CD14-positive monocyte (primary cell): ENCODE data around the gene XDH. TPM values are rescaled to one million over a fixed set of nuclear protein-coding genes. Genes with fewer than 3 reads are reported as not detected.

Source experiments
- DNase-seq, 3 donors: peaks; one replicate each; pipeline ENCODE4 v3.0.0-alpha.2; 2011 to 2022
- H2AFZ ChIP-seq: 2 replicates; pipeline ENCODE4 v1.6.0; 2012; ENCODE audit warnings: mild to moderate bottlenecking, low read depth, low read length, inconsistent platforms; ENCODE audit not compliant: insufficient read depth, poor library complexity, severe bottlenecking
- H3K27ac ChIP-seq, 2 donors: 1 replicate in 1 of 2; 2 replicates in 1 of 2; pipeline ENCODE4 v1.5.1; 2012 to 2013; ENCODE audit warnings: low read length in 2 of 2, control low read depth in 1 of 2, inconsistent platforms in 1 of 2, low read depth in 1 of 2, mild to moderate bottlenecking in 1 of 2
- H3K27me3 ChIP-seq, 2 donors: one replicate each; pipeline versions ENCODE4 v1.6.0 to v1.6.1; 2011 to 2013; ENCODE audit warnings: low read length in 2 of 2; ENCODE audit not compliant: control insufficient read depth in 2 of 2, insufficient read depth in 2 of 2
- H3K36me3 ChIP-seq, 2 donors: replicated peaks in 1 of 2; 1 replicate in 1 of 2; 2 replicates in 1 of 2; pipeline versions ENCODE4 v1.5.1 to v1.6.1; 2012 to 2013; ENCODE audit warnings: low read length in 2 of 2, control low read depth in 1 of 2, inconsistent platforms in 1 of 2, mild to moderate bottlenecking in 1 of 2; ENCODE audit not compliant: insufficient read depth in 2 of 2, control insufficient read depth in 1 of 2
- H3K4me1 ChIP-seq, 2 donors: 1 replicate in 1 of 2; 2 replicates in 1 of 2; pipeline versions ENCODE4 v1.5.1 to v1.6.1; 2012 to 2013; ENCODE audit warnings: low read length in 2 of 2, control low read depth in 1 of 2, inconsistent platforms in 1 of 2, mild to moderate bottlenecking in 1 of 2, moderate library complexity in 1 of 2; ENCODE audit not compliant: insufficient read depth in 2 of 2, control insufficient read depth in 1 of 2
- H3K4me2 ChIP-seq: replicated peaks from 2 replicates; pipeline ENCODE3; 2012; ENCODE audit warnings: low read length, moderate library complexity, mild to moderate bottlenecking; ENCODE audit not compliant: poor library complexity, severe bottlenecking; ENCODE audit errors: extremely low read depth
- H3K4me3 ChIP-seq, 3 experiments: fragments of 200-600 bp in 1 of 3; sonication (generic) in 1 of 3; replicated peaks in 1 of 3; 1 replicate in 2 of 3; 2 replicates in 1 of 3; pipeline ENCODE4 v1.5.1; 2011 to 2013; ENCODE audit warnings: low read length in 3 of 3, mild to moderate bottlenecking in 3 of 3, control low read depth in 2 of 3, low read depth in 2 of 3, inconsistent platforms in 1 of 3, moderate library complexity in 1 of 3
- H3K79me2 ChIP-seq: 2 replicates; pipeline ENCODE4 v1.6.0; 2012; ENCODE audit warnings: mild to moderate bottlenecking, control low read depth, inconsistent platforms, low read length, moderate library complexity; ENCODE audit not compliant: insufficient read depth
- H3K9ac ChIP-seq: 2 replicates; pipeline ENCODE4 v1.6.0; 2017; ENCODE audit warnings: low read length, mild to moderate bottlenecking; ENCODE audit not compliant: insufficient read depth, poor library complexity, severe bottlenecking
- H3K9me3 ChIP-seq, 2 donors: replicated peaks in 1 of 2; 1 replicate in 1 of 2; 2 replicates in 1 of 2; pipeline versions ENCODE4 v1.5.1 to v1.6.1; 2012 to 2013; ENCODE audit warnings: low read length in 2 of 2, control low read depth in 1 of 2; ENCODE audit not compliant: control insufficient read depth in 1 of 2, insufficient read depth in 1 of 2
- H4K20me1 ChIP-seq: 2 replicates; pipeline ENCODE4 v1.6.0; 2012; ENCODE audit warnings: mild to moderate bottlenecking, low read length, control low read depth, moderate library complexity; ENCODE audit not compliant: insufficient read depth
- H3K27ac Mint-ChIP-seq, 7 donors: one replicate each; pipeline ENCODE4 v1.8.0; 2020; ENCODE audit warnings: mild to moderate bottlenecking in 7 of 7, mixed read lengths in 7 of 7, moderate library complexity in 6 of 7, inconsistent platforms in 2 of 7
- H3K27me3 Mint-ChIP-seq, 3 donors: one replicate each; pipeline ENCODE4 v1.8.0; 2021 to 2022; ENCODE audit warnings: low read depth in 3 of 3, mild to moderate bottlenecking in 3 of 3, mixed read lengths in 3 of 3, moderate library complexity in 3 of 3, inconsistent platforms in 1 of 3
- H3K36me3 Mint-ChIP-seq, 2 donors: one replicate each; pipeline ENCODE4 v1.8.0; 2020; ENCODE audit warnings: mixed read lengths in 2 of 2, inconsistent platforms in 1 of 2, mild to moderate bottlenecking in 1 of 2
- H3K4me1 Mint-ChIP-seq: one replicate; pipeline ENCODE4 v1.8.0; 2020; ENCODE audit warnings: mild to moderate bottlenecking, mixed read lengths
- H3K4me3 Mint-ChIP-seq, 2 donors: one replicate each; pipeline ENCODE4 v1.8.0; 2020; ENCODE audit warnings: mild to moderate bottlenecking in 2 of 2, mixed read lengths in 2 of 2, moderate library complexity in 1 of 2
- H3K9me3 Mint-ChIP-seq, 7 donors: one replicate each; pipeline ENCODE4 v1.8.0; 2020 to 2022; ENCODE audit warnings: mixed read lengths in 7 of 7, mild to moderate bottlenecking in 6 of 7, moderate library complexity in 6 of 7, inconsistent platforms in 2 of 7
- WGBS: methylation state at CpG from one replicate; pipeline ENCODE4 v1.1.5; 2013; ENCODE audit warnings: missing lambda C conversion rate; ENCODE audit not compliant: insufficient coverage; 5-methylcytosine and 5-hydroxymethylcytosine counted together
- intact Hi-C, 2 donors: fragments of 100-400 bp; cut with micrococcal nuclease; formaldehyde crosslinking; loops; one replicate each; pipeline versions ENCODE4 v1.15.0 to v1.15.1; 2023
- polyA plus RNA-seq, 3 donors: library from polyadenylated mRNA; depleted of rRNA in 1 of 3; unstranded in 2 of 3; stranded (reverse) in 1 of 3; fragments of 300-500 nt in 2 of 3; fragments of >200 nt in 1 of 3; fragmentation: Illumina TruSeq in 2 of 3; gene quantifications; 1 replicate in 2 of 3; 2 replicates in 1 of 3; pipeline ENCODE4 v1.2.3, GENCODE V29; 2012 to 2021
- TF ChIP-seq, protein P1 (sequence below): fragments of 200-600 bp; IDR thresholded peaks from one replicate; pipeline ENCODE4 v1.8.0; 2022; ENCODE audit warnings: antibody characterized with exemption, mild to moderate bottlenecking

The XDH gene
- polyA plus RNA-seq, 3 donors: not detected

DNA sequence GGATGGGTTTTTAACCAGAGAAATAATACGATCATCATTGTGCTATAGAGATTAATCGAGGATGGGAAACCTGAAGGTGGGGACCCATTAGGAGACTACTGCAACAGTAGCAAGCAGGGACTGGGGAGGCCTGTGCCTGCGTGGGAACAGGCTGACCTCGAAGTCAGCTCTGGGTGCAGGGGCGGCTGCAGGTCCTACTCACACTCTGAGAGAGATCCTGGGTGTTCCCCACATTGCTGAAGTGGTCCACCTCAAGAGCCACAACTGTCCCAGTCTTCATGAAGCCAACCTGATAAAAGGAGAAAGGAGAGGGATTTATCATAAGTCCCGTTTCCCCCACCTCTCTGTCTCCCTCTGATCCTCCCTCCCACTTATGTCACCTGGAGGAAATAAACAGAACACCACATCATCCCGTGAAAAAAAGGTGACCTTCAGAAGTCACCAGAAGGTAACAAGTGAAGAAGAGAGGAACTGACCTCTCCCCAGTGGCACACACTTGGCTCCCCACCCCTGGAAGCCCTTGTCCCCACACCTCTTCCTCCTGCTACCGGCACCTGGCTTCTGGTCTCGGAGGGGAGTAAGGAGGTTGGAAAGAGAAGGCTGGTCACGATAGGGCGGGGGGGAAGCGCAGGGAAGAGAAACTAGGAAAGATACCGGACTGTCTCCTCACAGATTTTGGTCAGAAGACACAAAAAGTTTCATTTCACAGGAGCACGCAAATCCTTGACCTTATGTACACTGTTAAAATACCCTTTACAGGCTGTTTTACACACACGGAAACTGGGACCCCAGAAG lies 50.4 kb downstream of the XDH start:
- Histone ChIP-seq H3K4me3 (no peak overlapping the region), H3K36me3 (no peaks in the 10 kb centered on the region), H2AFZ (no peak overlapping the region), H3K27ac (no peak overlapping the region), H4K20me1 (no peaks in the 10 kb centered on the region), H3K9ac (no peak overlapping the region), H3K27me3 (no peaks in the 10 kb centered on the region), H3K9me3 (no peaks in the 10 kb centered on the region), H3K4me2 (no peak overlapping the region), H3K4me1 (no peaks in the 10 kb centered on the region), H3K79me2 (no peaks in the 10 kb centered on the region)
- Mint-ChIP-seq H3K4me3 (no peak overlapping the region), H3K27ac (no peak overlapping the region), H3K36me3 (no peaks in the 10 kb centered on the region), H3K4me1 (no peaks in the 10 kb centered on the region), H3K9me3 (no peaks in the 10 kb centered on the region), H3K27me3 (peaks cover 3 to 6% (median 4%) of the 10 kb centered on the region in 3 donors)
- 89% methylated on average over 9 of the region's 15 CpGs for WGBS
- intact Hi-C loops: no loop called here
- TF ChIP-seq, protein P1, sequence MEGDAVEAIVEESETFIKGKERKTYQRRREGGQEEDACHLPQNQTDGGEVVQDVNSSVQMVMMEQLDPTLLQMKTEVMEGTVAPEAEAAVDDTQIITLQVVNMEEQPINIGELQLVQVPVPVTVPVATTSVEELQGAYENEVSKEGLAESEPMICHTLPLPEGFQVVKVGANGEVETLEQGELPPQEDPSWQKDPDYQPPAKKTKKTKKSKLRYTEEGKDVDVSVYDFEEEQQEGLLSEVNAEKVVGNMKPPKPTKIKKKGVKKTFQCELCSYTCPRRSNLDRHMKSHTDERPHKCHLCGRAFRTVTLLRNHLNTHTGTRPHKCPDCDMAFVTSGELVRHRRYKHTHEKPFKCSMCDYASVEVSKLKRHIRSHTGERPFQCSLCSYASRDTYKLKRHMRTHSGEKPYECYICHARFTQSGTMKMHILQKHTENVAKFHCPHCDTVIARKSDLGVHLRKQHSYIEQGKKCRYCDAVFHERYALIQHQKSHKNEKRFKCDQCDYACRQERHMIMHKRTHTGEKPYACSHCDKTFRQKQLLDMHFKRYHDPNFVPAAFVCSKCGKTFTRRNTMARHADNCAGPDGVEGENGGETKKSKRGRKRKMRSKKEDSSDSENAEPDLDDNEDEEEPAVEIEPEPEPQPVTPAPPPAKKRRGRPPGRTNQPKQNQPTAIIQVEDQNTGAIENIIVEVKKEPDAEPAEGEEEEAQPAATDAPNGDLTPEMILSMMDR: no peak
- no peak for DNase-seq

DNA sequence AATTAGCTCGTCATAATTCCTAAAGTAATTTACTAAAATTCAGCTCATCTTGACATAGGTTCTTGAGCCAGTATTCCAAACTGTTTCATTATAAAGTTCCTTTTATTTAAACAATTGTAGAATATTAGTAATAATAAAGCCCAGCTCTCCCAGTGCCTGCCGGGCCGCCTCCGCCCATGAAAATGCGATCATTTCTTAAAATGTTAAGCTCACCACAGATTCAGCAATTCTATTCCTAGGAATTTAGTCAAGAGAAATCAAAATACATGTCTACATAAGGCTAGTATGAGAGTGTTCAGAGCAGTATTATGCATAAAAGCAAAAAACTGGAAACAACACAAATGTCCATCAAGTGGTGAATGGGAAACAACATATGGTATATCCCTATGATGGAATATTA lies 52.0 kb downstream of the XDH start:
- H3K9me3 Mint-ChIP-seq: no peaks in the 10 kb centered on the region
- H3K4me1 Mint-ChIP-seq: no peaks in the 10 kb centered on the region
- peaks cover 3 to 8% (median 6%) of the 10 kb centered on the region in 3 donors for H3K27me3 Mint-ChIP-seq
- Histone ChIP-seq H3K9me3 (no peaks in the 10 kb centered on the region), H3K27ac (no peak overlapping the region), H3K4me1 (no peaks in the 10 kb centered on the region), H3K36me3 (no peaks in the 10 kb centered on the region), H4K20me1 (no peaks in the 10 kb centered on the region), H3K79me2 (no peaks in the 10 kb centered on the region), H3K4me3 (no peak overlapping the region), H3K4me2 (no peak overlapping the region), H3K27me3 (no peaks in the 10 kb centered on the region), H3K9ac (no peak overlapping the region), H2AFZ (no peak overlapping the region)
- H3K4me3 Mint-ChIP-seq: no peak overlapping the region
- no peaks in the 10 kb centered on the region for H3K36me3 Mint-ChIP-seq
- DNase-seq: no peak
- intact Hi-C loops: no loop called here
- no CpG with 5 or more reads among the region's 5 CpGs for WGBS
- TF ChIP-seq, protein P1: no peak
- H3K27ac Mint-ChIP-seq: no peak overlapping the region
